Measurements from ENCODE around the gene ARMC9. TPM values are rescaled to one million over a fixed set of nuclear protein-coding genes. Genes with fewer than 3 reads are reported as not detected.

ARMC9 gene
- total and polyA plus RNA-seq, 8 donors: 11.4 to 40.6 (median 13.9) TPM

- no peak for TF ChIP-seq CTCF (IDR thresholded peaks at IDR 0.05)
- H3K9me3 ChIP-seq: no peaks in the 10 kb centered on the region
- intact Hi-C loops (cut with DNase I): no loop called here
Measured at GRCh38 chr2:231243866-231244265, 45.4 kb downstream of the ARMC9 start.

GRCh38 chr2:231244382-231245248, 46.2 kb downstream of the ARMC9 start:
- H3K27ac ChIP-seq: peak overlapping the region; percentile 13 to 44
- H3K4me3 ChIP-seq: no peak overlapping the region
- peaks cover 3 to 18% of the 10 kb centered on the region in 2 donors for H3K4me1 ChIP-seq
- peaks cover 0 to 4% of the 10 kb centered on the region in 2 donors for H3K36me3 ChIP-seq
- intact Hi-C loops (cut with DNase I): no loop called here
- H3K9me3 ChIP-seq: no peaks in the 10 kb centered on the region
- DNase-seq (no peak), ATAC-seq (peak; percentile 32)
- no peak for TF ChIP-seq CTCF (IDR thresholded peaks at IDR 0.05)
- no peaks in the 10 kb centered on the region for H3K27me3 ChIP-seq

More at GRCh38 chr2:231243866-231244265, 45.4 kb downstream of the ARMC9 start:
- DNase-seq (no peak), ATAC-seq (no peak)
- H3K4me1 ChIP-seq: peaks cover 3 to 18% of the 10 kb centered on the region in 2 donors
- no peaks in the 10 kb centered on the region for H3K27me3 ChIP-seq
- H3K27ac ChIP-seq: no peak overlapping the region
- peaks cover 0 to 6% of the 10 kb centered on the region in 2 donors for H3K36me3 ChIP-seq
- no peak overlapping the region for H3K4me3 ChIP-seq

GRCh38 chr2:231245249-231246094, 47.0 kb downstream of the ARMC9 start:
- peak; percentile 72 for ATAC-seq
- peaks cover 3 to 18% of the 10 kb centered on the region in 2 donors for H3K4me1 ChIP-seq
- no peaks in the 10 kb centered on the region for H3K36me3 ChIP-seq
- H3K27me3 ChIP-seq: no peaks in the 10 kb centered on the region
- intact Hi-C loops (cut with DNase I): no loop called here
- DNase-seq: peak in 1 of 4 donors; percentile 58
- no peak overlapping the region for H3K4me3 ChIP-seq
- no peak for TF ChIP-seq CTCF (IDR thresholded peaks at IDR 0.05)
- peak overlapping the region; percentile 35 to 44 for H3K27ac ChIP-seq
- no peaks in the 10 kb centered on the region for H3K9me3 ChIP-seq

- no peaks in the 10 kb centered on the region for H3K9me3 ChIP-seq
- H3K27me3 ChIP-seq: no peaks in the 10 kb centered on the region
- peaks cover 3 to 15% of the 10 kb centered on the region in 2 donors for H3K4me1 ChIP-seq
- peak; percentile 6 for ATAC-seq
- no peak overlapping the region for H3K4me3 ChIP-seq
- TF ChIP-seq CTCF (IDR thresholded peaks at IDR 0.05): no peak
- intact Hi-C loops (cut with DNase I): no loop called here
- DNase-seq: no peak
- no peaks in the 10 kb centered on the region for H3K36me3 ChIP-seq
- H3K27ac ChIP-seq: peak overlapping the region in 1 of 2 donors; percentile 35
Measured at GRCh38 chr2:231246171-231246842, 47.9 kb downstream of the ARMC9 start.
